ENCODE results near the gene MYH16. TPM values are rescaled to one million over a fixed set of nuclear protein-coding genes. Genes with fewer than 3 reads are reported as not detected.
"Not testable (repeated sequence)": the region's sequence is repeated elsewhere in the genome, so short reads cannot be mapped to it uniquely, and the experiment has no call there.

Gene MYH16
- total RNA-seq, 1 donor from 2014 or later = not detected

DNA sequence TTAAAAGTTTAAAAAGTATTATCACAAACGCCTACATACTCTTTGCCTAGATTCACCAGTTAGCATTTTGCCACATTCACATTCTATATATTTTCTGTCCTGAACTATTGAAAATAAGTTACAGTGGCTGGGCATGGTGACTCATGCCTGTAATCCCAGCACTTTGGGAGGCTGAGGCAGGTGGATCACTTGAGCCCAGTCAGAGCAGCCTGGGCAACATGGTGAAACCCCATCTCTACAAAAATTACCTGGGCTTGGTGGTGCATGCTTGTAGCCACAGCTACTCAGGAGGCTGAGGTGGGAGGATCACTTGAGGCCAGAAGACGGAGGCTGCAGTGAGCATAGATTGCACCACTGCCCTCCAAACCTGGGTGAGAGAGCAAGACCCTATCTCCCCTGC, 58.4 kb downstream of the MYH16 start:
- H3K36me3 Mint-ChIP-seq (ENCODE audit: unreplicated experiment) = peaks cover 14% of the 10 kb centered on the region
- H3K27ac Mint-ChIP-seq (ENCODE audit: unreplicated experiment) = peak overlapping the region; percentile 92
- no peak overlapping the region for H3K4me3 Mint-ChIP-seq (ENCODE audit: unreplicated experiment)
- DNase-seq (ENCODE audit: extremely low spot score, unreplicated experiment) = no peak
- no peaks in the 10 kb centered on the region for H3K27me3 Mint-ChIP-seq (ENCODE audit: unreplicated experiment)
- TF ChIP-seq CTCF (IDR thresholded peaks at IDR 0.05) = no peak
- H3K4me1 Mint-ChIP-seq (ENCODE audit: unreplicated experiment) = peaks cover 42% of the 10 kb centered on the region
- no peaks in the 10 kb centered on the region for H3K9me3 Mint-ChIP-seq (ENCODE audit: unreplicated experiment)

GRCh38 chr7:99339595-99339994, 67.0 kb downstream of the MYH16 start:
- Mint-ChIP-seq H3K27ac (ENCODE audit: unreplicated experiment) (no peak overlapping the region), H3K36me3 (ENCODE audit: unreplicated experiment) (peaks cover 43% of the 10 kb centered on the region)
- no peak for TF ChIP-seq CTCF (IDR thresholded peaks at IDR 0.05)

DNA sequence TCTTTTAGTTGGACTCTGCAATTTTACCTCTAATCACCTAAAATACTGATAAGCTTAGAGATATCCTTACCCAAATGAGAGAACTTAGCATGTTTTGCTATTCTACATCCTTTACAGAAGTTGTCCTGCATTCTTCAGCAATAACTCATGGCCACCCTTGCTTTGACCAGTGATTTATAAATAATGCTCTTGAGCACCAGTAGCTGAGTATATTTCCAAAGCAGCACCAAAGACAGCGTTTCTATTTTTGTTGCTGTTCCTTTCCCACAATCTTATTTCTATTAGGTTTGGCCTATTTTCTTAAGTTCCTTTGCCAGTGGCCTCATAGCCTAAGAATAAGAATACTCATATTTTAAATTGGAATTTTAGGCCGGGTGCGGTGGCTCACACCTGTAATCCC, 68.0 kb downstream of the MYH16 start:
- TF ChIP-seq CTCF (IDR thresholded peaks at IDR 0.05) = no peak
- no peak overlapping the region for H3K27ac Mint-ChIP-seq (ENCODE audit: unreplicated experiment)
- H3K9me3 Mint-ChIP-seq (ENCODE audit: unreplicated experiment) = no peaks in the 10 kb centered on the region
- no peak for DNase-seq (ENCODE audit: extremely low spot score, unreplicated experiment)
- peaks cover 42% of the 10 kb centered on the region for H3K36me3 Mint-ChIP-seq (ENCODE audit: unreplicated experiment)
- H3K4me1 Mint-ChIP-seq (ENCODE audit: unreplicated experiment) = peaks cover 2% of the 10 kb centered on the region
- H3K4me3 Mint-ChIP-seq (ENCODE audit: unreplicated experiment) = no peak overlapping the region
- H3K27me3 Mint-ChIP-seq (ENCODE audit: unreplicated experiment) = no peaks in the 10 kb centered on the region

More at GRCh38 chr7:99339595-99339994, 67.0 kb downstream of the MYH16 start:
- Mint-ChIP-seq H3K4me1 (ENCODE audit: unreplicated experiment) (peaks cover 2% of the 10 kb centered on the region), H3K27me3 (ENCODE audit: unreplicated experiment) (no peaks in the 10 kb centered on the region), H3K9me3 (ENCODE audit: unreplicated experiment) (no peaks in the 10 kb centered on the region), H3K4me3 (ENCODE audit: unreplicated experiment) (no peak overlapping the region)
- DNase-seq (ENCODE audit: extremely low spot score, unreplicated experiment) = no peak

DNA sequence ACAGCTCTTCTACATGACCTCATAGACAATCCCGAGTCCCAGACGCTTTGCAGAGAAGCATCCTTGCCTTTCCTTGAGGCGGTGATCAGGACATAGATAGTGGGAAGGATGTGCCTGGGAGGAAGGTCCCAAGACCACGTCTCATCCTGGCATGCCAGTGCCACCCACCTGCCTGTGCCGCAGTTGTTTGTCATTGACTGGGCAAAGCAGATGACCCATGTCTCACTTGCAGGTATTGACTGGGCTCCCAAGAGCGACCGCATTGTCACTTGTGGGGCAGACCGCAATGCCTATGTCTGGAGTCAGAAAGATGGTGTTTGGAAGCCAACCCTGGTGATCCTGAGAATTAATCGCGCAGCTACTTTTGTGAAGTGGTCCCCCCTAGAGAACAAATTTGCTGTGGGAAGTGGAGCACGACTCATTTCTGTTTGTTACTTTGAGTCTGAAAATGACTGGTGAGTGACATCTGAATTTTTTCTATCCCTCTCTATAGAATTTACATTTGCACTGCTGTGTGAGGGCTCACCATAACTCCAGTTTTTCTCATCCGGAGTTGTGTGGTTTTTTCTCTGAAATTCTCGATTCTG, 71.5 kb downstream of the MYH16 start:
- H3K36me3 Mint-ChIP-seq (ENCODE audit: unreplicated experiment) = peaks cover 38% of the 10 kb centered on the region
- peaks cover 2% of the 10 kb centered on the region for H3K4me1 Mint-ChIP-seq (ENCODE audit: unreplicated experiment)
- DNase-seq (ENCODE audit: extremely low spot score, unreplicated experiment) = no peak
- TF ChIP-seq CTCF (IDR thresholded peaks at IDR 0.05) = no peak
- no peaks in the 10 kb centered on the region for H3K9me3 Mint-ChIP-seq (ENCODE audit: unreplicated experiment)
- no peak overlapping the region for H3K4me3 Mint-ChIP-seq (ENCODE audit: unreplicated experiment)
- no peak overlapping the region for H3K27ac Mint-ChIP-seq (ENCODE audit: unreplicated experiment)
- no peaks in the 10 kb centered on the region for H3K27me3 Mint-ChIP-seq (ENCODE audit: unreplicated experiment)

- not testable (repeated sequence) for H3K27me3 Mint-ChIP-seq (ENCODE audit: unreplicated experiment); H3K4me1 Mint-ChIP-seq (ENCODE audit: unreplicated experiment); H3K9me3 Mint-ChIP-seq (ENCODE audit: unreplicated experiment); H3K4me3 Mint-ChIP-seq (ENCODE audit: unreplicated experiment); DNase-seq (ENCODE audit: extremely low spot score, unreplicated experiment); H3K27ac Mint-ChIP-seq (ENCODE audit: unreplicated experiment)
- peaks cover 33% of the 10 kb centered on the region for H3K36me3 Mint-ChIP-seq (ENCODE audit: unreplicated experiment)
Measured at GRCh38 chr7:99350641-99351040, 78.0 kb downstream of the MYH16 start.

DNA sequence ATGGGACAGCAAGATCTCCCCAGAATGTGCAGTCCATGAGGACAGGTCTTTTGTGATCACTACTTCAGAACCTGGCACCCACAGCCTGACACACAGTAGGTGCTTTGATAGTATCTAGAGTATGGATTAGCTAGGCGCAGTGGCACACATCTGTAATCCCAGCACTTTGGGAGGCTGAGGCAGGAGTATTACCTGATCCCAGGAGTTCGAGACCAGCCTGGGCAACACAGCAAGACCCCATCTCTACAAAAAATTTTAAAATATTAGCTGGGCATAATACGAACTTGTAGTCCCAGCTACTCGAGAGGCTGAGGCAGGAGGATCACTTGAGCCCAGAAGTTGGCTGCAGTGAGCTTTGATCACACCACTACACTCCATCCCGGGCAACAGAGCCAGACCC, 79.6 kb downstream of the MYH16 start:
- H3K4me3 Mint-ChIP-seq (ENCODE audit: unreplicated experiment) = no peak overlapping the region
- H3K9me3 Mint-ChIP-seq (ENCODE audit: unreplicated experiment) = no peaks in the 10 kb centered on the region
- no peak for DNase-seq (ENCODE audit: extremely low spot score, unreplicated experiment)
- H3K4me1 Mint-ChIP-seq (ENCODE audit: unreplicated experiment) = no peaks in the 10 kb centered on the region
- no peaks in the 10 kb centered on the region for H3K27me3 Mint-ChIP-seq (ENCODE audit: unreplicated experiment)
- TF ChIP-seq CTCF (IDR thresholded peaks at IDR 0.05) = no peak
- peaks cover 36% of the 10 kb centered on the region for H3K36me3 Mint-ChIP-seq (ENCODE audit: unreplicated experiment)
- no peak overlapping the region for H3K27ac Mint-ChIP-seq (ENCODE audit: unreplicated experiment)

All from osteocyte (in vitro differentiated cells).